Neural progenitor cell (in vitro differentiated cells): ENCODE results near the gene HNF4A.

ENCODE experiments used
- EZH2 ChIP-seq: fragments of 200-600 bp; sonication (generic); IDR thresholded peaks from 2 replicates; pipeline ENCODE4 v1.6.1; 2017; ENCODE audit warnings: antibody characterized with exemption, mild to moderate bottlenecking, moderate library complexity
- EZH2phosphoT487 ChIP-seq: fragments of 200-600 bp; sonication (generic); IDR thresholded peaks from 2 replicates; pipeline ENCODE4 v1.6.1; 2017; ENCODE audit warnings: antibody characterized with exemption
- TF ChIP-seq, protein P1 (sequence below): fragments of 200-600 bp; sonication (generic); IDR thresholded peaks from 2 replicates; pipeline ENCODE4 v1.5.1; 2017; ENCODE audit warnings: antibody characterized with exemption, mild to moderate bottlenecking

DNA sequence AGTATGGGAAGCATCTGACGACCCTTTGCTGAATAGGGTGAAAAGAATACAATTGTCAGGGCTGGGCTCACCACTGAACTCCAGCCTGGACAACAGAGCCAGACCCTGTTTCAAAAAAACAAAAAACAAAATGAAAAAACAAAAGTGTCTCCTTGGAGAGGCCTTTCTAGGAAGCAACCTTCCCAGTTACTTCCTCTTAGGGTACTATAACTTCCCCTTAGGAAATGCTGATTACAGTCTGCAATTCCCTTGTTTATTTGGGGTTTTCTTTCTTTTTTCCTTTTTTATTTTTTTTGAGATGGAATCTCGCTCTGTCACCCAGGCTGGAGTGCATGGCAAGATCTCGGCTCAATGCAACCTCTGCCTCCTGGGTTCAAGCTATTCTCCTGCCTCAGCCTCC, 99.6 kb downstream of the HNF4A start:
- TF ChIP-seq EZH2 (no peak), EZH2phosphoT487 (no peak)
- TF ChIP-seq, protein P1, sequence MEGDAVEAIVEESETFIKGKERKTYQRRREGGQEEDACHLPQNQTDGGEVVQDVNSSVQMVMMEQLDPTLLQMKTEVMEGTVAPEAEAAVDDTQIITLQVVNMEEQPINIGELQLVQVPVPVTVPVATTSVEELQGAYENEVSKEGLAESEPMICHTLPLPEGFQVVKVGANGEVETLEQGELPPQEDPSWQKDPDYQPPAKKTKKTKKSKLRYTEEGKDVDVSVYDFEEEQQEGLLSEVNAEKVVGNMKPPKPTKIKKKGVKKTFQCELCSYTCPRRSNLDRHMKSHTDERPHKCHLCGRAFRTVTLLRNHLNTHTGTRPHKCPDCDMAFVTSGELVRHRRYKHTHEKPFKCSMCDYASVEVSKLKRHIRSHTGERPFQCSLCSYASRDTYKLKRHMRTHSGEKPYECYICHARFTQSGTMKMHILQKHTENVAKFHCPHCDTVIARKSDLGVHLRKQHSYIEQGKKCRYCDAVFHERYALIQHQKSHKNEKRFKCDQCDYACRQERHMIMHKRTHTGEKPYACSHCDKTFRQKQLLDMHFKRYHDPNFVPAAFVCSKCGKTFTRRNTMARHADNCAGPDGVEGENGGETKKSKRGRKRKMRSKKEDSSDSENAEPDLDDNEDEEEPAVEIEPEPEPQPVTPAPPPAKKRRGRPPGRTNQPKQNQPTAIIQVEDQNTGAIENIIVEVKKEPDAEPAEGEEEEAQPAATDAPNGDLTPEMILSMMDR = no peak
